HG03066 (cell line): ENCODE results near the gene CNPPD1.

Source experiments
- ATAC-seq: cut with Tn5 transposase; IDR thresholded peaks from one replicate; pipeline ENCODE4 v1.9.1; 2021; ENCODE audit warnings: low read depth; ENCODE audit not compliant: unreplicated experiment

Gene CNPPD1

DNA sequence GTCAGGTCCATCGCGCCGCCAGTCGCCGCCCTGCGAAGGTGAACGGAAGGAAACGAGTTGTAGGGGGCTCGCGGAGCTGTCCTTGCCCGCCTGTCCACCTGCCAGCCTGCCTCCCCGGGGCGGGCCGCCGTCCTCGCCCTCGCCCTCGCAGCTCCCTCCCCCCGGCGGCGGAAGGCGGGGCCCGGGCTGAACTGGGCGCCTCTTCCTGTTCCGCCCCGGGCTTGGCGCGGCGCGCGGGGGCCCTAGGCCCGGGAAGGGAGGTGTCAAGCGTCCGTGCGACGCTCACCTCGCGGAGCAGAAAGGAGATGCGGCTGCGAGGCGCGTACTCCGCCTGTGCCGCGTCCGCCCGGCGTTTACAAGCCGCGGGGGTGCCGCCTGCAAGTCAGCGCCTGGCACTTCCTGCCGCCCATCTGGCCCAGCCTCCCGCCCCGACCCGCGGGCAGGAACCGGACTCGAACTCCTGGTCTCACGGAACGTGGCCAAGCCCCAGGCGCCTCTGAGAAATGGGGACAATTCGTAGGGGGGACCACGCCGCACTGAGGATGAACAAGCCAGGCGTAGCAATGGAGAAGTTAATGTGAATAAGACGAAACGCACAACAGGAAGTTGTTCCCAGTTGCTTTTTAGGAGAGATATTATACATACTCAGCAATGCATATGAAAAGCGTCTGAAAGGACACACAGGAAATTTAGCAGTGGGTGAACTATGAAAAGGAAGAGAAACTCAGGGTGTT, at the start of gene CNPPD1:
Gene CNPPD1 (minus strand): TSS at position 108 of the 734 bp plus-strand sequence. CDS start 97 bp downstream, at position 11.
- ATAC-seq: peak; percentile 61

DNA sequence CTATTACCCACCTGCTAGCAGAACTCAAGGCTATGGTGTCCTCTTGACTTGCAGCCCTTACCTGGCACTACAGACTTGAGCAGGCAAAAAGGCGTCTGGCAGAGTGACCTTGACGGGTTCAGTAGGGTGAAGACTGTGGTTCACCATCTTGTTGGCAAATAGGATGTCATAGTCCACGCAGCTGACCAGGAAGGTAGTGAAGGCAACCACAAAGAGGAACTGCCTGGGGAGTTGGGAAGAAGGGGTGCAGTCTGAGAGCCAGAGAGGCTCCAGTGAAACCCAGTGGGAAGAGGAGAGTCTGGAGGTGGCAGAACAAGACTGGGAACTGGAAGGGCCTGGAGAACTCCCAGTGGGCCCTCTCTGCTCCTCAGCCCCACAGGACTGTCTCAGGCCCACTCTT, 48.6 kb upstream of the CNPPD1 start:
- ATAC-seq: no peak

DNA sequence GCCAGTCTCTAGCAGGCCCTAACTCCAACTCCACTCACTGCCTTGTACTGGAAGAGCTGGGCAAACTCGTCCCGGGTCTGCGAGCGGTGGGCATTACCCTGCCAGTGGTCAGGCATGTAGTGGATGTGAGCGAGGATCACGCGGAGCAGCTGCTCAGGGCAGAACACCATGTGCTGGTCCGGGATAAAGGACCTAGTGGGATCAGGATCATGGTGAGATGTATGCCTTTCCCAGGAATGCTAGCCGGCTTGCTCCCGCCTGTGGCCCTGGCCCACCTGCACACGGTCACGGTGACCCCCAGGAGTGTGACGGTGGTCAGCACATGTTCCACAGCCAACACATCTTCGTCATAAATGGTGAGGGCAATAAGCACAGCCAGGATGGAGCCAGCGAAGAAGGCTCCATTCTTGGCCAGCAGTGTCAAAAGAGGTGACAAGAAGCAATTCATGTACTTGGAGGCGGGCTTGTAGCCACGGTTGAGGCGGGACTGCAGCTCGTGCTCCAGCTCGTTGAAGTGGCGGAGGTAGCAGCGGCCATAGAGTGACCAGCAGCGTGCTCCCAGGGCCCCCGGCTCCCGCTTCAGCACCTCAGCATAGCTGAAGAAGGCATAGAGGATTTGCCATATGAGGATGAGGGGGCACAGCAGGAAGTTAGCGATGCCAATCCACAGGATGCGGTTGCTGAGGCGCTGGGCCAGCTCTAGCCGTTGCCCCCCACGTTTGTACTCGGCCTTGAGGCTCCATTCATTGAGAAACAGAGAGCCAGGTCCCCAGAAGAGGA, 47.3 kb upstream of the CNPPD1 start:
- ATAC-seq: no peak

DNA sequence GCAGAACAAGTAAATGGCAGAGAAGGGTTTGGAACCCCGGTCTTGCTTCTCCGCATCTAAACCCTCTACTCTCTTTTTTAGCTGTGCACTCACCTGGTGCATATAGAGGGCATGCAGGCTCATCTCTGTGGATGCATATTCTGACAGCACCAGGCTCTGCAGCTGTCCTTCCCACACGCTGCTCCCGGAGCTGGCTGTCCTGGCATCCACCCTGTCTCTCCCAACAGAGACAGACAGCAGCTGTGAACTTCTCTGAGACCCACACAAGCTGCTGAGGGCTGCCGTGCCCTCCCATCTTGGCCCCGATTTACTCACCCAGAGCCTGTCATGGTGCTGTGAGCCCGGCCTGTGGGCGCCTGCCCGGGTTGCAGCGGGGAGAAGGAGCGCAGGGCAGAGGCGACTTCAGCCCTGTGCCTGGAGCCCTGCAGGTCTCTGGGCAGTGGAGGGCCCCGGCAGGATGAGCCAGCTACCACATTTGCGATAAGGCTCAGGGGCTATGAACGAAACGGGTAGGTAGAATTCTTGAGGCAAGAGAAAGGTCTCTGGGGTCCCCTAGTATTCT, 45.3 kb upstream of the CNPPD1 start:
- no peak for ATAC-seq

DNA sequence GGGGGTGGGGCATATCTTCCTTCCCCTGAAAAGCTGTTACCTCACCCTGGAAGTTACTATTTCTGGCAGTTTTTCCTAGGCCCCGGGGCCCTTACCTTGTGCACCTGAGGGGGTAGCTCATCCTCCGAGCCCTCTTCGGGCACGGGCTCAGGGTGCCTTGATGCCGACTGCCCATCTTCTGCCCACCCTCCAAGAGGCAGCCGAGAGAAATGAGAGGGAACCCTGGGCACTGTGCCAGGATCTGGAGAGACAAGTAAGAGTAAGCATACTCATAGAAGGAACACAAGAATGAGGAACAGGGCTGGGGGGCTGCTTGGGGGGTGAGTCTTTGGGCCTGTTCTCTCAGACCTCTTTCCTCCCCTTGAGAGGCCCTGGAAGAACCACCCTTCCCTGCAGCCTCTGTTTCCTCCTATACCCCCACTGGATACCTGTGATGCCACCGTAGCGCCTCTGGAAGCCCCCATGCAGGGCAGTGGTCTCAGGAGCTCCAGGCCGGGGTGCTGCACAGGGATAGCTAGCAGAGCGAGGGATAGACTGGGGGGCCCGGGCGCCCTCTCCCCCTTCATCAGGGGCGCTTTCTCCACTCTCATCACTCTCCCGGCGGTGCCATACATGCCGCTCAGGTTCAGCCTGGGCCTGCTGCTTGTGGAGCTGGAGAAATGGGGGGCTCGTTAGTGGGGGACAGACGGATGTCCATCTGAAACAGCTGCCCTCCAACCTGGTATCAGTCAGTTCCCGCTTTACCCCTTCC, 44.1 kb upstream of the CNPPD1 start:
- no peak for ATAC-seq

DNA sequence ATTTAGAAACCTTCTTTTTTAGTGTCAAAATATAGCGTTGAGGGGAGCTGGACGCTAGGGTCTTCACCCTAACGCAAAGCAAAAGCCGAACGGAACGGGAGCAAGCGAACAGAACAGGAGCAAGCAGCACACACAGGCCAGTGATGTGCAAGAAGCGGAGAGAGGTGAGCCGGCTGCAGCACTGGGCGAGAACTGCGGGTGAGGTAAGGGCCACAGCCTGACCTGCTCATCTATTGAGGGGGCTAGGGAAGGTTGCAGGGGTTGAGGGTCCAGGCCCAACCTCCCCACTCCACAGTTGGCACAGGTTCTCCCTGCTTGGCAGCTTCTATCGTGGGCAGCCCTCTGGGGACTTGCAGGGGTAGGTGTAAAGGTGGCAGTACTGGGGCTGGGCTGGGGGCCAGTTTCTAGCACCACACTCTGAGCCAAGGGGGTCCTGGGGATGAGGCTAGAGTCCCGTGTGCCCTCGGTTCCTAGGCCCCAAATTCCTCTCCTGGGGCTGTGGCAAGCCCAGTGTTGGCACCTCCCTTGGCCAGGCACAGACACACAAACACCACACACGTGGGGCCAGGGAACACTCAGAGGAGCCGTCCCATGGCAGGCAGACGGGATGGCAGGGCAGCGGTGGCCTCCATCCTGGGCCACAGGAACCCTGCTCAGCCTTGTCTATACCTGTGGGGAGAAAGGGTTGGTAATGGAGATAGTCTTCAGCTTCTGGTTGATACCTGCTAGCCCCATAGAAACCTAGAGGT, 43.2 kb upstream of the CNPPD1 start:
- no peak for ATAC-seq

DNA sequence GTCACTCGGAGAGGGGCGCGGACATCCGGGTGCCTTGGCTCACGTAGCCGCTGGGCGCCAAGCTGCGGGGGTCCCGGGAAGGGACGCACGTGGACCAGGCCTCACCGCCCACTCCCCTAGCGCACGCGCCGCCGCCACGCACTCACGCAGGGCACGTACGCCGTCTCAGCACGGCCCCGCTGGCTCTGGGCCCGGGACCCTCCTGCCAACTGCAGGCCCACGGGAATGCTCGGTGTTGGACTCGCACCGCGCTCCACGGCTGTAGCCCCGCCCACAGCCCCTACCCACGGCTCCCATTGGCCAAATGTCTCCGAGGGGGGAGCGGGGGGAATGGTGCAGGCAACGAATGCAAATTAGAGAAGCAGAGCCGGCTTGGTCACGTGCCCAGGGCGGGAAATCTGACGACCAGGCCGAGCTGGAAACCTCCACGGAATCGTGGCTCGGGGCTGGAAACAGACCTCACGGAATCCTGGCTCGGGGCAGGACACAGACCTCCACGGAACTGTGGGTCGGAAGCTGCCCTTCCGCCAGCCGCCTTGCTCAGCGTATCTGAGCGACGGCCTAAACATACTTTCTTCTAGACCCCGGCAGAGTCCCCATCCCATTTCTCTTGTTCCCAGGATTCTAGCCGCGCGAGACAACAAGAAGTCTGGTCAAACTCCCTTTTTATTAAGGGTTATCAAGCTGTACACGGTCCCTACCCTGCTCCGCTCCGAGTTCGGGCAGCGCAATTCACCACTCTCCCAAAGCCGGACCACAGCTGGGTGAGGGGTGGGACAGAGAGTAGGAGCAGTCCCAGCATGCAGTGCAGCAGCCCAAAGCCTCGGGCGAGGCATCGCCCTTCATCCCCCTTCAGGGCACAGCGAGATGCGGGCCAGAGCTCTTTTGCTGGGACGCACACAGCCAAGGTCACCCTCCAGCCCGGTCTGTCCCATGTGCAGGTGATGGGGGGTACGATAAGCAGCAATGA, 42.3 kb upstream of the CNPPD1 start, which contains the start of gene ABCB6:
Gene ABCB6 (minus strand): TSS at position 227 of the 970 bp plus-strand sequence. CDS start 285 bp downstream, outside the sequence.
- peak; percentile 84 for ATAC-seq

DNA sequence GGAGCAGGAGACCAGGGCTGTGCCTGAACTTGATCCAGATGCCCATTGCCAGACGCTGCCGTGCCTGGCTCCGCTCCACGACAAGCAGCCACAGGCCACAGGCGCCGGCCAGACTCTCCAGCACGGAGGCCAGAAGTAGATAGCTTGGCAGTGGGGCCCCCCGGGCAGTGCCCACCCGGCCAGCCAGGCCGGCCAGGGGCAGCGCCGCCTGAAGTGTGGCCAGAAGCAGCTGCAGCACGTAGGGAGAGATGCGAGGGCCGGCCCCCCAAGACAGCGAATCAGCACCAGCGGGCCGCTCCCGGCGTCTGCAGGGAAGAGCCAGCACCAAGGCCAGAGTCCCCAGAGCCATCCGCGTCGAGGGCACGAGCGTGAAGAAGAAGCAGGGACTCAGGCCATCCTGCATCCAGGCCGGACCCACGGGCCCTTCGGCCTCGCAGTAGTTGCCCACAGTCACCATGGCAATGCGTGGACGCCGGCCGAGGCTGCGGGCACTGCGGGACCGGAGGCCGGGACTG, 41.5 kb upstream of the CNPPD1 start:
- peak; percentile 31 for ATAC-seq

DNA sequence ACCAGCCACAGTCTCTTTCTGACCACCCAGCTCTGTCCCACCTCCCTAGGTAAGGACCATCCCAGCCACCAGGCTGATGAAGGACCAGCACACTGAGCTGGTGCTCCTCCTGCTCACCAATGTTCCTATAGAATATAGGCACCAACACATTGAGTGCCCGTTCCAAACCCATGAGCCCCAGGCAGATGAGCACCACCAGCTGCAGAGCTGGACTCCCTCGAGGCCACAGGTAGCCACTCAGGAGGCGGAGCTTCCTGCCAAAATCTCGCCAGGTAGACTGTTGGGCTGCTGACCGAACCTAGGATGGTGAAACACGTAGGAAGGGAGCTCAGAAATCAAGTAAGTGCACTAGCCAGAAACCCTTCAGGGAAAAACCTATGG, 39.8 kb upstream of the CNPPD1 start:
- ATAC-seq: no peak

DNA sequence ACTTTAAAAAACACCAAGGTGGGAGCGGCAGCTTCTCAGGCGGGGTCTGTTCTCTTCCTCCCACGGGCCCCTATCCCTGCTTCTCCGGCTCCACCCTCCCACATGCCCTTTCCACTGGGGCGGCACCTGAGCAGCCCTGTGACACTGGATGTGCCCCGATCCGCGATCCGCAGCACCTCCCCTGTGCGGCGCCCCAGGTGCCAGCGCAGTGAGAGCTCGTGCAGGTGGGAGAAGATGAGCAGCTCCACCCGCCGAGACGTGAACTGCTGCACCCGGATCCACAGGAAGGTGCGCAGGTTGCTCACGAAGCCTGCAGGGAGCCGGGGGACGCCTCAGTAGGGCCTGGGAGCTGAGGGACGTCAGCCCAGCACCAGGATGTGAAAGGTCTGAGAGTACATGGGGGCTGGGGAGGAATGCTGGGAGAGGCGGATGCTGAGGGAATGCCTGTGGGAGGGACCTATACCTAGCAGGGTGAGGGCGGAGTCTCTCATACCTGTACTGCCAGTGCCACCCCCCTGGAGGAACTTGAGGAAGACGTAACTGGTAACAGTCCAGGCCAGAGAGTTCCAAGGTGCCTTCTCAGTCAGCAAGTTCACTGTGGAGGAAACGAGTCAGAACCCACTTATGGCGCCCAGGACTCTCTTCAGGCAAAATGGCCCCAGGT, 39.3 kb upstream of the CNPPD1 start:
- ATAC-seq: no peak

DNA sequence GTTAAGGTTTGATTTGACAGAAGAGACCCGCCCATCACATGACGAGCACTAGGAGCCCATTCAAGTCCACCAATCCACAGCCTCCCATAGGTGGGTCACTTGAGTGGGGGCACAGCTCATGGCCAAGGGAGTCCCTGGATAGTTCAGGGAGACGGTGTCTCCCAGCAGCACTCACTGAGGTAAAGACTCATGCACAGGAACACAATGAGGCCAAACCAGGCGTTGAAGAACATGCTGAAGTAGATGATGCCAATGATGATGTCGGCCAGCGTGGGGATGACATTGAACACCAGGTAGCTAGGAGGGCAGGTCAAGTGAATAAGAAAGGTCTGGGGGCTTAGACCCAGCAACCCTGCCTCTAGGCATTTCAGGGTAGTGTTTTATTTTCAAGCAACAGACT, 38.1 kb upstream of the CNPPD1 start:
- ATAC-seq: no peak

DNA sequence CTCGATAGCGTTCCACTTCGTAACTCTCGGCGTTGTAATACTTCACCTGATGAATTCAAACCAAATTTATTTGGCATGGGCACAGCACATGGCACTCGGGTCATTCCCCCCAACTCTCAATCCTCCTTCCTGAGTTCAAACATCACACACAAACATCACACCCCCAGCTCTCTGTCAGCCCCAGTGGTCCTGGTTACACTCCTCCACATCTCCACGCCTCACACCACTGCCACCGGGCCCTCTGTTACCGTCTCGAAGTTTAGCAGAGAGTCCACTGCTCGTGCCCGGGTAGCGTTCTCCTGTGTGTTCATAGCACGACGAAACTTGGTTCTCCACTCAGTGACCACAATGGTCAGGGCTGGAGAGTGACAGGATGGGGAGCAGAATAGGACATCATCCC, 37.4 kb upstream of the CNPPD1 start:
- no peak for ATAC-seq

DNA sequence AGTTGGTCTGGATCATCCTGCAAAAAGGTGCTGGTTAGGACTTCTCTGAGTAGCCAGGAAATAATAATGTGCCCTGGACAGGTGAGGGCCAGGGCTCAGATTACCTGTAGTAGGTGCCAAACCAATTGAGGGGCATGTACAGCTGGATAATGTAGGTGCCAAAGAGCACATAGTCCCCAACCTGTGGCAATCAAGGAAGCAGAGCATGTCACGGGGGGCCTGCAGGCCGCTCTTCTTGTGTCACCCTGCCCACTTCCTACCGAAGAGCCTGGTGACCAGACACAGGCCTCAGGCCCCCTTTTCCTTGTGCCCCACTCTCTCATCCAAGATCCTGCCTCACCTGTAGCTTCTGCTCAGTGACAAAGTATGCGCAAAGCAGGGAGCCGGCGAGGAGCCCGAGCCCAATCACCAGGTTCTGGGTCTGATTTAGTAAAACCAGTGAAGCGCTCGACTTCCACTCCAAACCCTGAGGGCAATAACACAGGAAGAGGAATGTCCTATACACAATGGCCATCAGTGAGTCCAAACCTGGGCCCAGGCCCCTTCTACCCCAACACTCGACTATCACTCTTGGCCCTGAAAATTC, 36.9 kb upstream of the CNPPD1 start:
- ATAC-seq: no peak

DNA sequence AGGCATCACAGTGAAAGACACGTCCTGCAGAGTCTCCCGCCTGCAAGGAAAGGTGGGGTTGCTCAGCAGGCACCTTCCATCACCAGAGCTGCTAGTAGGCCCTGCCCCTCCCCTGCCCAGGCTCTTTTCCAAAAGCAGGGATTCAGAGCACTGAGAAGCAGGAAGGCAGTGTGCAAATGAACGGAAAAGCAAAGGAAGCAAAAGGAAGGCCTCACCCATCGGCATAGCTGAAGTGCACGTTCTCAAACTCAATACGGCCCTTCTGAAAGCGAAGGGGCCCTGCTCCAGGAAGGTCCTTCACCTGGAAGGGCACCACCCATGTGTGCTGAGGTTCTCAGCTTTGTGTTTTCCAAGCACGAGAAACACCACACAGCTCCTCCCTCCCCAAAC, 36.3 kb upstream of the CNPPD1 start:
- no peak for ATAC-seq

DNA sequence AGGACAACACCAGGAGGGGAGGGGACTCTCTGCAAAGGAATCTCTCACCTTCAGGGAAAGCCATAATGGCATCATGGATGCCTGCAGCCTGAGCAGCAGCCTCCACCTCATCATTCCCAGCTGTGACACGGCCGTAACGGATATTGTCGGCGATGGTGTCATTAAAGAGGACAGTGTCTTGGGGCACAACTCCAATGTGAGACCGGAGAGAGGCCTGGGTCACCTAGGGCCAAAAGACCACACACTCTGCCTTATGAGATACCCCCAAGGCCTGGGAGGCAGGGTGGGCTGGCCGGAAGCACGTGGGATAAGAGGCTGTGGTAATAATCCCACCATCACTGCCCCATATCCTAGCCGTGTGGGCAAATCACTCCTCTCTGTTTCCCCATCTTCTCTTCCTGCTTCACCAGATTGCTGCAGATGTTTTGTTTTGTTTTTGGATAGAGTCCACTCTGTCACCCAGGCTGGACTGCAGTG, 34.2 kb upstream of the CNPPD1 start:
- no peak for ATAC-seq

DNA sequence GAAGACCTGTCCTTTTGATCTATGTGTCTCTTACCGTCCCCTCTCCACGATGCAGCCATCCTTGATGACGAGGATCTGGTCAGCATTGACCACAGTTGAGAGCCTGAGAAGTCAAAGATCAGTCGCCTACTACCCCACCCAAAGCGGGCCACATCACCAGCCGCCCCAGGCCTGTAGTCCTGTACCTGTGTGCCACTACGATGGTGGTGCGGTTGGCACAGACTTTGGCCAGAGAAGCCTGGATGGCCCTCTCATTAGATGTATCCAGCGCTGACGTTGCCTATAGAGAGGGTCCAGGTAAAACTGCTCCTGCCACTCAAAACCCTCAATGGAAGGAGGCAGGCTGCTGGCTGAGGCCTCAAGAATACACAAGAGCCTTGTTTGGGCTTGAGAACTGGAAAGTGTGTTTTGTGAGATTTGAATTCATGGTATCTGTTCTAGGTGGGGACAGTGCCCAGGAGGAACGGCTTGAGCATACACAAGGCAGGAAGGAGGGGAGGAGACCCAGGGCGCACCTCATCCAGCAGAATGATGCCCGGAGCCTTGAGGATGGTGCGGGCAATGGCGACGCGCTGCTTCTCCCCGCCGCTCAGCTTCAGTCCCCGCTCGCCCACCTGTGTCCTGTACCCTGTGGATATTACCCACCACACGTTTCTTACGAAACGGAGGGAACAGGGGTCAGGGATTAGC, 33.6 kb upstream of the CNPPD1 start:
- ATAC-seq: no peak
